ENCODE measurements around the gene ULBP3. TPM values are rescaled to one million over a fixed set of nuclear protein-coding genes. Genes with fewer than 3 reads are reported as not detected.

The ULBP3 gene
- total RNA-seq, 1 donor from 2014 or later, result 14.8 TPM

GRCh38 chr6:150093397-150093796 lies 24.5 kb upstream of the ULBP3 start:
- Histone ChIP-seq H3K4me3 (ENCODE audit: low read depth, low read length) (no peak overlapping the region), H3K27me3 (ENCODE audit: control insufficient read depth, insufficient read depth, low read length) (peaks cover 2% of the 10 kb centered on the region), H3K36me3 (ENCODE audit: control insufficient read depth, insufficient read depth, low read length) (no peaks in the 10 kb centered on the region)
- DNase-seq (ENCODE audit: low read depth), result no peak
- TF ChIP-seq CTCF (IDR thresholded peaks at IDR 0.05; ENCODE audit: insufficient read depth, low read length, poor library complexity, severe bottlenecking), result no peak

- Histone ChIP-seq H3K4me3 (ENCODE audit: low read depth, low read length) (no peak overlapping the region), H3K36me3 (ENCODE audit: control insufficient read depth, insufficient read depth, low read length) (no peaks in the 10 kb centered on the region), H3K27me3 (ENCODE audit: control insufficient read depth, insufficient read depth, low read length) (peaks cover 2% of the 10 kb centered on the region)
- TF ChIP-seq CTCF (IDR thresholded peaks at IDR 0.05; ENCODE audit: insufficient read depth, low read length, poor library complexity, severe bottlenecking), result no peak
- no peak for DNase-seq (ENCODE audit: low read depth)
These were observed 22.6 kb upstream of the ULBP3 start for GRCh38 chr6:150091476-150091875.

GRCh38 chr6:150090328-150090727 lies 21.4 kb upstream of the ULBP3 start:
- no peak for TF ChIP-seq CTCF (IDR thresholded peaks at IDR 0.05; ENCODE audit: insufficient read depth, low read length, poor library complexity, severe bottlenecking)

GRCh38 chr6:150088481-150089154 lies 19.7 kb upstream of the ULBP3 start:
- Histone ChIP-seq H3K27me3 (ENCODE audit: control insufficient read depth, insufficient read depth, low read length) (no peaks in the 10 kb centered on the region), H3K4me3 (ENCODE audit: low read depth, low read length) (no peak overlapping the region), H3K36me3 (ENCODE audit: control insufficient read depth, insufficient read depth, low read length) (no peaks in the 10 kb centered on the region)
- DNase-seq (ENCODE audit: low read depth), result no peak
- TF ChIP-seq CTCF (IDR thresholded peaks at IDR 0.05; ENCODE audit: insufficient read depth, low read length, poor library complexity, severe bottlenecking), result no peak

More at GRCh38 chr6:150090328-150090727, 21.4 kb upstream of the ULBP3 start:
- peaks cover 2% of the 10 kb centered on the region for H3K27me3 ChIP-seq (ENCODE audit: control insufficient read depth, insufficient read depth, low read length)
- H3K36me3 ChIP-seq (ENCODE audit: control insufficient read depth, insufficient read depth, low read length), result no peaks in the 10 kb centered on the region
- no peak for DNase-seq (ENCODE audit: low read depth)
- no peak overlapping the region for H3K4me3 ChIP-seq (ENCODE audit: low read depth, low read length)

DNA sequence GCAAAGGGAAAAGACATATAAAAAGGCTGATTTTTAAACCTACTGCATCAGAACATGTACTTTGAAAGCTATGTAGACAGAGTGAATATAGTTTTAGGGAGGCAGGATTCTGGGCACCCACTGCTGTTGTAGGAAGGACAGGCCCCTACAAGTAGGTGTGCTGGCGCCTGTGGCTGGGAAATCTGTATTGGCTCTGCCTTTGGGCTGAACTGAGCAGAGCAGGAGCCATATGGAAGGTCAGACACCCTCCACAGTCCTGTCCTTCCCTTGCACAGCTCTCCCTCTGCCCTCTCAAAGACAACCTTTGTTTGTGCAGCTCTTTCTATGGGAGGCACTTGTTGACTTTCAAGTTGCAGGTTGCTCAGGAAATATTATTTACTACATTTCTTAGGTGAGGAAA lies 18.4 kb upstream of the ULBP3 start:
- H3K4me3 ChIP-seq (ENCODE audit: low read depth, low read length), result no peak overlapping the region
- no peaks in the 10 kb centered on the region for H3K36me3 ChIP-seq (ENCODE audit: control insufficient read depth, insufficient read depth, low read length)
- TF ChIP-seq CTCF (IDR thresholded peaks at IDR 0.05; ENCODE audit: insufficient read depth, low read length, poor library complexity, severe bottlenecking), result no peak
- H3K27me3 ChIP-seq (ENCODE audit: control insufficient read depth, insufficient read depth, low read length), result no peaks in the 10 kb centered on the region
- no peak for DNase-seq (ENCODE audit: low read depth)

GRCh38 chr6:150086026-150086425 lies 17.1 kb upstream of the ULBP3 start:
- no peak for TF ChIP-seq CTCF (IDR thresholded peaks at IDR 0.05; ENCODE audit: insufficient read depth, low read length, poor library complexity, severe bottlenecking)
- Histone ChIP-seq H3K4me3 (ENCODE audit: low read depth, low read length) (no peak overlapping the region), H3K36me3 (ENCODE audit: control insufficient read depth, insufficient read depth, low read length) (no peaks in the 10 kb centered on the region), H3K27me3 (ENCODE audit: control insufficient read depth, insufficient read depth, low read length) (no peaks in the 10 kb centered on the region)
- DNase-seq (ENCODE audit: low read depth), result no peak
